Fibroblast of skin of back (primary cell): ENCODE results near the gene NAPG.
"Not testable (repeated sequence)": the region's sequence is repeated elsewhere in the genome, so short reads cannot be mapped to it uniquely, and the experiment has no call there.

ENCODE experiments used
- DNase-seq: peaks from one replicate; pipeline ENCODE4 v3.0.0-alpha.2; 2013

Gene NAPG

DNA sequence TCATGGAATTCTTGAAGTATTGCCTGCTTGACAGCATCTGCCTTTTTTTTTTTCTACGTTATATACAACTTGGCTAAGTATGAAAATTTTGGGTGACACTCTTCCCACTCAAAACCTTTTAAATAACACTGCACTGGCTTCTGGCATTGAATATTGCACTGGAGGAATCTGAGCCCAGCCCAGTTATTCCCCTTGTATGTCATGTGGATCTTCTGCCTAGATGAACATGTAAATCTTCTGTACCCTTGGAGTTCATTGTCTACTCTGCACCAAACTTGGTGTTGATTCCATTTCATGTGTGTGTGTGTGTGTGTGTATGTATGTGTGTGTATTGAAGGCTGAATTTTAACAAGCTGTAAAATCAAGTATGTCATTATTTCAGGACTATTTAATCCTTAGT, 59.4 kb downstream of the NAPG start:
- no peak for DNase-seq

GRCh38 chr18:10588975-10589374, 63.1 kb downstream of the NAPG start:
- DNase-seq: no peak

- DNase-seq: no peak
These were observed 64.6 kb downstream of the NAPG start for GRCh38 chr18:10590412-10590811.

- DNase-seq: no peak
These were observed 66.1 kb downstream of the NAPG start for GRCh38 chr18:10591896-10592295.

DNA sequence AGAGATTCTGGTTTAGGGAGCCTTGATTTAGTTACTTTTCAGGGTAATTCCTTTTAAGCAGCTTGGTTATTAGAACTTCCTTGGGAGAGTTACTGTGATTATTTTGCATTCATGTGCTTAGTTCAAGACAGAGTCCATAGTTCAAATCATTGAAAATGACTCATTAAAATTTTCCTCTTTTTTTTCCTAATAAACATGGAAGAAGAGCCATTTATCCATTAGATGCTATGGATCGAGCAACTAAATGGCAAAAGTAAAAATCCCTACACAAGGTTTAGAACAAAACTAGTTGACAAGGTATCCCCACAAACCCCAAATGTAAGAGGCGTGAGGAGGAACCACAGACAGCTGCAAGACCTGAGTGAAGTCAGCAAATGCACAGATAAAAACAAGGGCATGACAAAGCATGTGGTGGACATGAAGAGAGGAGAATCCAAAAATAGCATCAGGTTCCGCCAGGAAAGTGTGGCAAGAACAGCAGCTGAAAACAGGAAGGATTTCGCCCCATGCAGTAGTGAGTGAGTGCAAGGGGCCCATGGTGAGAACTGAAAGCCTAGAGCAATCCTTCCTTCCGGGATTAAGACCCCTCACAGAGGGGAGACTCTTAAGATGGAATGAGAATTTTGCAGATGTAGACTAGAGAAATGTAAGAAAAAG, 67.7 kb downstream of the NAPG start:
- not testable (repeated sequence) for DNase-seq

GRCh38 chr18:10595917-10596316, 70.1 kb downstream of the NAPG start:
- not testable (repeated sequence) for DNase-seq

DNA sequence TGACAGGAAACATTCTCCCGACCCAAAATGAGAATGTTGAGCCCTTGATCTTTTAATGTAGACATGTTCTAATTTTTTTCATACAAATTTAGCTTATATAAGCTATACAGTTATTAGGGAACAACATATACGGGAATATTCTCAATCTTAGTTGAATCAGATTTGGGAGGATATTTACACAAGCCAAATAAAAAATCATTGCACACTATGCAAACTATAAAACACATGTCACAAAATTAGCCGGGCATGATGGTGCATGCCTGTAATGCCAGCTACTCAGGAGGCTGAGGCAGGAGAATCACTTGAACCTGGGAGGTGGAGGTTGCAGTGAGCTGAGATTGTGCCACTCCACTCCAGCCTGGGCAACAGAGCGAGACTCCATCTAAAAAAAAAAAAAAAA, 71.9 kb downstream of the NAPG start:
- not testable (repeated sequence) for DNase-seq

DNA sequence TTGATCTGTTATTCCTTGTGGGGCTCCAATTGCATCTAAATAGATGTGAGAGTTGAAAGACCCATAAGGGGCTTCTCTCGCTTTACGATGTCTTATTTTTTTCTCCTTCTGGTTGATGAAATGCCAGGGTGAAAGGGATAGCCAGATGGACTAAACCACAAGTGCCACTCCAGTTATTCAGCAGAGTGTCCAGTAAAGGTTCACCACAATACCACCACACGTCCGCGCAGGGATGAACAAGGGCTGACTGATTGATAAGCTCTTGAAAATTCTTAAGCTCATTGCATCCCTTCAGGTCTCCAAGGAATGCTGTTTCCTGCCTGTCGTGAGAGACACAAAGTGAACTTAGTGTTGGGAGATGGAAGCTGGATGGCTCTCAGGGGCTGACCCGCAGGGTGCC, 74.9 kb downstream of the NAPG start:
- DNase-seq: not testable (repeated sequence)
